ENCODE data around the gene TNC. TPM values are rescaled to one million over a fixed set of nuclear protein-coding genes. Genes with fewer than 3 reads are reported as not detected.

Gene TNC
- total and polyA plus RNA-seq, 10 of the 15 experiments (the other 5 are each of a cell fraction or from before 2014, with no cell fraction given): 0.05 to 4.2 (median 0.14) TPM

DNA sequence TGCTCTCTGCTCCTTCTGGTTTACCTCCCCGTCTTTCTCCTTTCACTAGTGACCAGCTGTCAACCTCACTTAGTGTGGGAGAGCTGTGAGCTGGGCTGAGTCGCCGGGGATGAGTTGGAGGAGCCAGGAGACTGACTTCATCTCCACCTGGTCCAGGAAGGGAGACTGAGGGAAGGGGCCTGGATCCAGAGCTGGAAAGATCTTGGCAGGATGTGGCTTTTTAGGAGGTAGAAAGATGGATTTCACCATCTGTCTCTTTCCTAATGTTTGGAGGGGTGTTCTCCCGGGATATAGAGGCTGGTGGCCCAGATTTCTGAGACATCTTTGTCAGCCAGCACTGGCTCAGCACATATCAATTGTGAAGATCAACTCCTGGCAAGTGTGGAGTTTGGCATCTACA lies 37.1 kb upstream of the TNC start:
- in situ Hi-C loops (cut with MboI): no loop called here
- RAD21 ChIA-PET (ENCODE audit: unreplicated experiment): no interaction called here
- FAIRE-seq: no peak

More for the DNA sequence above, 37.1 kb upstream of the TNC start:
- H4K20me1 ChIP-seq (ENCODE audit: control insufficient read depth, insufficient read depth): no peaks in the 10 kb centered on the region
- BruUV-seq (replicated peaks): no TSS peak
- no peaks in the 10 kb centered on the region for H3K9me3 ChIP-seq (replicated peaks; ENCODE audit: control insufficient read depth, insufficient read depth, low read length)
- intact Hi-C loops (cut with micrococcal nuclease; ENCODE audit: unreplicated experiment): no loop called here
- no peak for ATAC-seq
- TF ChIP-seq CHD2 (IDR thresholded peaks at IDR 0.05; ENCODE audit: borderline replicate concordance, low read depth, low read length) (no peak), WRNIP1 (IDR thresholded peaks at IDR 0.05; ENCODE audit: borderline replicate concordance, low read depth, low read length) (no peak), NR2C1 (IDR thresholded peaks at IDR 0.05) (no peak), CREB1 (IDR thresholded peaks at IDR 0.05; ENCODE audit: low read depth) (no peak), NFXL1 (IDR thresholded peaks at IDR 0.05; ENCODE audit: borderline replicate concordance) (no peak), MEF2A (IDR thresholded peaks at IDR 0.05; ENCODE audit: insufficient read depth, low read depth, low read length) (no peak), SP1 (IDR thresholded peaks at IDR 0.05; ENCODE audit: low read depth, low read length) (no peak), ESRRA (IDR thresholded peaks at IDR 0.05; ENCODE audit: low read length) (no peak), POLR2A (IDR thresholded peaks at IDR 0.05; ENCODE audit: low read depth, low read length) (no peak)
- TF ChIP-seq, protein P1, sequence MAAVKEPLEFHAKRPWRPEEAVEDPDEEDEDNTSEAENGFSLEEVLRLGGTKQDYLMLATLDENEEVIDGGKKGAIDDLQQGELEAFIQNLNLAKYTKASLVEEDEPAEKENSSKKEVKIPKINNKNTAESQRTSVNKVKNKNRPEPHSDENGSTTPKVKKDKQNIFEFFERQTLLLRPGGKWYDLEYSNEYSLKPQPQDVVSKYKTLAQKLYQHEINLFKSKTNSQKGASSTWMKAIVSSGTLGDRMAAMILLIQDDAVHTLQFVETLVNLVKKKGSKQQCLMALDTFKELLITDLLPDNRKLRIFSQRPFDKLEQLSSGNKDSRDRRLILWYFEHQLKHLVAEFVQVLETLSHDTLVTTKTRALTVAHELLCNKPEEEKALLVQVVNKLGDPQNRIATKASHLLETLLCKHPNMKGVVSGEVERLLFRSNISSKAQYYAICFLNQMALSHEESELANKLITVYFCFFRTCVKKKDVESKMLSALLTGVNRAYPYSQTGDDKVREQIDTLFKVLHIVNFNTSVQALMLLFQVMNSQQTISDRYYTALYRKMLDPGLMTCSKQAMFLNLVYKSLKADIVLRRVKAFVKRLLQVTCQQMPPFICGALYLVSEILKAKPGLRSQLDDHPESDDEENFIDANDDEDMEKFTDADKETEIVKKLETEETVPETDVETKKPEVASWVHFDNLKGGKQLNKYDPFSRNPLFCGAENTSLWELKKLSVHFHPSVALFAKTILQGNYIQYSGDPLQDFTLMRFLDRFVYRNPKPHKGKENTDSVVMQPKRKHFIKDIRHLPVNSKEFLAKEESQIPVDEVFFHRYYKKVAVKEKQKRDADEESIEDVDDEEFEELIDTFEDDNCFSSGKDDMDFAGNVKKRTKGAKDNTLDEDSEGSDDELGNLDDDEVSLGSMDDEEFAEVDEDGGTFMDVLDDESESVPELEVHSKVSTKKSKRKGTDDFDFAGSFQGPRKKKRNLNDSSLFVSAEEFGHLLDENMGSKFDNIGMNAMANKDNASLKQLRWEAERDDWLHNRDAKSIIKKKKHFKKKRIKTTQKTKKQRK (IDR thresholded peaks at IDR 0.05; ENCODE audit: low read depth, low read length): no peak
- TF ChIP-seq, protein P2, sequence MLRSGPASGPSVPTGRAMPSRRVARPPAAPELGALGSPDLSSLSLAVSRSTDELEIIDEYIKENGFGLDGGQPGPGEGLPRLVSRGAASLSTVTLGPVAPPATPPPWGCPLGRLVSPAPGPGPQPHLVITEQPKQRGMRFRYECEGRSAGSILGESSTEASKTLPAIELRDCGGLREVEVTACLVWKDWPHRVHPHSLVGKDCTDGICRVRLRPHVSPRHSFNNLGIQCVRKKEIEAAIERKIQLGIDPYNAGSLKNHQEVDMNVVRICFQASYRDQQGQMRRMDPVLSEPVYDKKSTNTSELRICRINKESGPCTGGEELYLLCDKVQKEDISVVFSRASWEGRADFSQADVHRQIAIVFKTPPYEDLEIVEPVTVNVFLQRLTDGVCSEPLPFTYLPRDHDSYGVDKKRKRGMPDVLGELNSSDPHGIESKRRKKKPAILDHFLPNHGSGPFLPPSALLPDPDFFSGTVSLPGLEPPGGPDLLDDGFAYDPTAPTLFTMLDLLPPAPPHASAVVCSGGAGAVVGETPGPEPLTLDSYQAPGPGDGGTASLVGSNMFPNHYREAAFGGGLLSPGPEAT (IDR thresholded peaks at IDR 0.05; ENCODE audit: low read depth): no peak
- no peaks in the 10 kb centered on the region for H3K79me2 ChIP-seq (ENCODE audit: control insufficient read depth, insufficient read depth, low read length)
- POLR2A ChIA-PET: no interaction called here
- no peak overlapping the region for H3K9ac ChIP-seq (ENCODE audit: control insufficient read depth, insufficient read depth, low read length)
- no peaks in the 10 kb centered on the region for H3K4me1 ChIP-seq (ENCODE audit: control insufficient read depth, insufficient read depth, low read length)
- 17% methylated on average over 4 of the region's 4 CpGs for WGBS (ENCODE audit: insufficient coverage, insufficient replicate concordance, low lambda C conversion rate, missing lambda C conversion rate)
- DNase-seq (ENCODE audit: low read depth, low spot score): no peak
- no peak overlapping the region for H3K4me2 ChIP-seq (ENCODE audit: control insufficient read depth, insufficient read depth)
- no peaks in the 10 kb centered on the region for H3K27me3 ChIP-seq (replicated peaks in 1 of 2; ENCODE audit: control insufficient read depth in 2 of 2, insufficient read depth in 2 of 2, low read length in 1 of 2)
- no peak overlapping the region for H3K4me3 ChIP-seq
- SMC1A ChIA-PET (ENCODE audit: uncharacterized antibody, unreplicated experiment): no interaction called here
- no peak overlapping the region for H3K27ac ChIP-seq (ENCODE audit: control insufficient read depth, insufficient read depth)
- no peaks in the 10 kb centered on the region for H3K36me3 ChIP-seq (ENCODE audit: control insufficient read depth in 2 of 2, insufficient read depth in 2 of 2, low read length in 1 of 2)
- CTCF ChIA-PET: no interaction called here
- H2AFZ ChIP-seq (ENCODE audit: control insufficient read depth, low read depth, low read length): no peak overlapping the region
